ENCODE data around the gene FNIP1. TPM values are rescaled to one million over a fixed set of nuclear protein-coding genes. Genes with fewer than 3 reads are reported as not detected.

The FNIP1 gene
- polyA plus RNA-seq, 1 of the 3 experiments (the other 2 are of a cell fraction) = 2.4 TPM

- TF ChIP-seq ZBTB33 (IDR thresholded peaks at IDR 0.05; ENCODE audit: borderline replicate concordance, low read depth) = no peak
- no peak for TF ChIP-seq NRF1 (IDR thresholded peaks at IDR 0.05; ENCODE audit: low read depth, low read length)
Observed at GRCh38 chr5:131776450-131776849, 20.4 kb downstream of the FNIP1 start (continued).

GRCh38 chr5:131774652-131775367 lies 22.0 kb downstream of the FNIP1 start:
- Histone ChIP-seq H4K20me1 (ENCODE audit: insufficient read depth) (peaks cover 77% of the 10 kb centered on the region), H3K9ac (no peak overlapping the region), H3K4me2 (no peak overlapping the region), H3K9me2 (no peaks in the 10 kb centered on the region), H3K27me3 (ENCODE audit: insufficient read depth) (no peaks in the 10 kb centered on the region), H3K4me3 (ENCODE audit: low read depth in 2 of 2, low read length in 1 of 2) (no peak overlapping the region), H3K36me3 (replicated peaks in 1 of 2; ENCODE audit: control insufficient read depth in 1 of 2, insufficient read depth in 2 of 2, low read length in 1 of 2) (peaks cover 0 to 8% of the 10 kb centered on the region in 2 experiments), H3K9me3 (no peaks in the 10 kb centered on the region), H3K79me2 (ENCODE audit: insufficient read depth) (peaks cover 93% of the 10 kb centered on the region), H3F3A (replicated peaks; ENCODE audit: insufficient read depth) (no peaks in the 10 kb centered on the region), H2AFZ (ENCODE audit: low read depth) (no peak overlapping the region), H3K27ac (ENCODE audit: low read depth in 2 of 2, low read length in 1 of 2) (no peak overlapping the region), H3K4me1 (ENCODE audit: control insufficient read depth in 1 of 2, insufficient read depth in 2 of 2, low read depth in 1 of 2, low read length in 1 of 2) (peaks cover 4 to 8% of the 10 kb centered on the region in 2 experiments; a peak in 3 of 4 replicates)
- no peak for DNase-seq
- TF ChIP-seq RCOR1 (IDR thresholded peaks at IDR 0.05; ENCODE audit: low read length) (no peak), IRF3 (IDR thresholded peaks at IDR 0.05; ENCODE audit: low read depth, low read length) (no peak), JUND (IDR thresholded peaks at IDR 0.05) (no peak), MEF2A (IDR thresholded peaks at IDR 0.05; ENCODE audit: borderline replicate concordance, low read depth) (no peak), EP300 (IDR thresholded peaks at IDR 0.05; ENCODE audit: borderline replicate concordance in 1 of 2, low read depth in 1 of 2, low read length in 1 of 2) (no peak), EZH2phosphoT487 (IDR thresholded peaks at IDR 0.05; ENCODE audit: borderline replicate concordance, low read depth) (no peak), REST (IDR thresholded peaks at IDR 0.05; ENCODE audit: low read depth, low read length) (no peak), FOXM1 (IDR thresholded peaks at IDR 0.05; ENCODE audit: low read depth) (no peak), POLR2AphosphoS5 (IDR thresholded peaks at IDR 0.05; ENCODE audit: low read depth, low read length) (no peak)
- 82% methylated on average over 4 of the region's 4 CpGs for WGBS (ENCODE audit: low lambda C conversion rate)
- ChIA-PET CTCF (interaction anchor here (0.8 kb wide), 1 partner anchor 186 kb away, joined by 4 read pairs; no protein-coding TSS in a partner anchor), POLR2A (no interaction called here)
